A549 (cell line): ENCODE data around the gene TTYH2. TPM values are rescaled to one million over a fixed set of nuclear protein-coding genes. Genes with fewer than 3 reads are reported as not detected.

ENCODE experiments used
- ATAC-seq, 2 experiments: fragments of 200-7000 bp in 1 of 2; fragments of >200 bp in 1 of 2; cut with Nextera tagmentation in 1 of 2; cut with Tn5 transposase in 1 of 2; 3 replicates each; pipeline versions ENCODE4 v1.8.0 to v1.9.1; 2018 to 2020; ENCODE audit warnings: mild to moderate bottlenecking in 1 of 2, moderate library complexity in 1 of 2
- CTCF ChIA-PET: fragments of 300-600 bp; sonication (Branson Sonifier 250); formaldehyde crosslinking; extraction: SDS; loops from one replicate; lab custom pipeline; 2021; ENCODE audit warnings: antibody characterized with exemption, inconsistent platforms; lab: Yijun Ruan, JAX
- POLR2A ChIA-PET: fragments of 350-600 bp; formaldehyde crosslinking; extraction: SDS; loops from one replicate; lab custom pipeline; 2021; ENCODE audit warnings: antibody characterized with exemption, inconsistent platforms; lab: Yijun Ruan, JAX
- DNase-seq, 2 experiments: peaks; one replicate each; pipeline versions ENCODE4 v3.0.0 to v3.0.0-alpha.2; 2011 to 2016; ENCODE audit warnings: low read depth in 1 of 2, low spot score in 1 of 2
- FAIRE-seq: peaks from 2 replicates; lab custom pipeline; 2011; peaks lifted over from hg19 to GRCh38; lab: Jason Lieb, UNC
- H3K27ac ChIP-seq, 2 experiments: fragments of >200 bp; sonication (Bioruptor Twin); formaldehyde crosslinking; 3 replicates each; pipeline ENCODE4 v1.5.1; 2016 to 2017
- H3K4me1 ChIP-seq: fragments of >200 bp; sonication (Bioruptor Twin); formaldehyde crosslinking; 3 replicates; pipeline ENCODE4 v1.6.1; 2016
- H3K4me2 ChIP-seq: fragments of >200 bp; sonication (Bioruptor Twin); formaldehyde crosslinking; 3 replicates; pipeline ENCODE4 v1.6.1; 2016
- H3K4me3 ChIP-seq: fragments of >200 bp; sonication (Bioruptor Twin); formaldehyde crosslinking; 3 replicates; pipeline ENCODE4 v1.5.1; 2016
- H3K9me3 ChIP-seq: fragments of >200 bp; sonication (Bioruptor Twin); formaldehyde crosslinking; 3 replicates; pipeline ENCODE4 v1.6.1; 2016
- BHLHE40 ChIP-seq: IDR thresholded peaks from 2 replicates; pipeline ENCODE4 v1.6.1; 2012; ENCODE audit warnings: low read depth, low read length, inconsistent platforms
- CEBPB ChIP-seq, 2 experiments: fragments of >200 bp in 1 of 2; sonication (Bioruptor Twin) in 1 of 2; formaldehyde crosslinking in 1 of 2; IDR thresholded peaks; 2 replicates each; pipeline ENCODE4 v1.6.1; 2012 to 2016
- CHD2 ChIP-seq: fragments of 150-350 bp; IDR thresholded peaks from 2 replicates; pipeline ENCODE4 v1.6.1; 2014; ENCODE audit warnings: low read length; ENCODE audit not compliant: partially characterized antibody
- EHF ChIP-seq: fragments of 250-450 bp; sonication (Bioruptor Pico); IDR thresholded peaks from 2 replicates; pipeline ENCODE4 v1.5.0; 2020; ENCODE audit warnings: mild to moderate bottlenecking
- EHMT2 ChIP-seq: fragments of 200-600 bp; sonication (generic); IDR thresholded peaks from 2 replicates; pipeline ENCODE4 v1.6.1; 2016; ENCODE audit warnings: antibody characterized with exemption, low read depth, mild to moderate bottlenecking, moderate library complexity
- EP300 ChIP-seq, 2 experiments: fragments of >200 bp; sonication (Bioruptor Twin); formaldehyde crosslinking; IDR thresholded peaks; 2 replicates in 1 of 2; 3 replicates in 1 of 2; pipeline ENCODE4 v1.6.1; 2016 to 2017
- FOSL2 ChIP-seq, 2 experiments: fragments of 450-650 bp in 1 of 2; fragments of >200 bp in 1 of 2; sonication (Bioruptor Twin) in 1 of 2; formaldehyde crosslinking; IDR thresholded peaks; 2 replicates each; pipeline versions ENCODE4 v1.5.0 to v1.6.1; 2016 to 2020; ENCODE audit warnings: mild to moderate bottlenecking in 1 of 2, moderate library complexity in 1 of 2
- HDAC2 ChIP-seq: fragments of 200-600 bp; sonication (generic); IDR thresholded peaks from 2 replicates; pipeline ENCODE4 v1.6.1; 2016
- HOXA7 ChIP-seq: fragments of 250-450 bp; sonication (Bioruptor Pico); IDR thresholded peaks from 2 replicates; pipeline ENCODE4 v1.5.0; 2020; ENCODE audit warnings: mild to moderate bottlenecking, moderate library complexity
- HOXB5 ChIP-seq: fragments of 250-450 bp; sonication (Bioruptor Pico); IDR thresholded peaks from 2 replicates; pipeline ENCODE4 v1.5.0; 2020; ENCODE audit warnings: mild to moderate bottlenecking, moderate library complexity
- JUN ChIP-seq, 2 experiments: fragments of >200 bp; sonication (Bioruptor Twin); formaldehyde crosslinking; IDR thresholded peaks; 2 replicates in 1 of 2; 3 replicates in 1 of 2; pipeline ENCODE4 v1.6.1; 2016 to 2017
- JUNB ChIP-seq: fragments of >200 bp; sonication (Bioruptor Twin); formaldehyde crosslinking; IDR thresholded peaks from 2 replicates; pipeline ENCODE4 v1.6.1; 2016
- MAZ ChIP-seq: fragments of 150-350 bp; IDR thresholded peaks from 2 replicates; pipeline ENCODE4 v1.6.1; 2014; ENCODE audit warnings: antibody characterized with exemption, low read depth, low read length, borderline replicate concordance
- NPAS2 ChIP-seq: fragments of 250-450 bp; sonication (Bioruptor Pico); IDR thresholded peaks from 2 replicates; pipeline ENCODE4 v1.8.0; 2022; ENCODE audit warnings: mild to moderate bottlenecking, moderate library complexity, borderline replicate concordance
- POLR2A ChIP-seq: IDR thresholded peaks from 2 replicates; pipeline ENCODE4 v1.6.1; 2012; ENCODE audit warnings: mild to moderate bottlenecking, low read length
- RCOR1 ChIP-seq: fragments of 150-350 bp; IDR thresholded peaks from 2 replicates; pipeline ENCODE4 v1.6.1; 2014; ENCODE audit warnings: antibody characterized with exemption, low read length, low read depth
- RFX5 ChIP-seq: fragments of 450-650 bp; IDR thresholded peaks from 2 replicates; pipeline ENCODE4 v1.7.1; 2014; ENCODE audit warnings: antibody characterized with exemption, mild to moderate bottlenecking, moderate library complexity
- SMC3 ChIP-seq: fragments of >200 bp; sonication (Bioruptor Twin); formaldehyde crosslinking; IDR thresholded peaks from 3 replicates; pipeline ENCODE4 v1.6.1; 2018; ENCODE audit warnings: inconsistent platforms
- SREBF2 ChIP-seq: fragments of 450-650 bp; IDR thresholded peaks from 2 replicates; pipeline ENCODE4 v1.6.1; 2014; ENCODE audit warnings: mild to moderate bottlenecking, moderate library complexity
- TFCP2L1 ChIP-seq: fragments of 250-450 bp; sonication (Bioruptor Pico); IDR thresholded peaks from 2 replicates; pipeline ENCODE4 v1.5.0; 2021; ENCODE audit warnings: mild to moderate bottlenecking
- ZC3H11A ChIP-seq: fragments of 450-650 bp; IDR thresholded peaks from 2 replicates; pipeline ENCODE4 v1.6.1; 2014; ENCODE audit warnings: antibody characterized with exemption, mild to moderate bottlenecking
- ZFP36 ChIP-seq: fragments of 450-650 bp; IDR thresholded peaks from 2 replicates; pipeline ENCODE4 v1.6.1; 2014; ENCODE audit warnings: borderline replicate concordance; ENCODE audit not compliant: partially characterized antibody
- ZNF302 ChIP-seq: fragments of 250-450 bp; sonication (Bioruptor Pico); IDR thresholded peaks from 2 replicates; pipeline ENCODE4 v1.9.0; 2021; ENCODE audit warnings: inconsistent platforms, mild to moderate bottlenecking, moderate library complexity
- WGBS: methylation state at CpG from one replicate; pipeline ENCODE4 v1.1.6; 2017; ENCODE audit errors: missing lambda C conversion rate; 5-methylcytosine and 5-hydroxymethylcytosine counted together
- polyA plus RNA-seq, 4 experiments: library from polyadenylated mRNA; depleted of rRNA in 3 of 4; stranded (reverse); fragments of >200 nt; fragmentation: RNase III in 1 of 4; extraction: RNeasy Plus Mini Kit Qiagen cat#74134 plus additional on column Dnase treatment in 1 of 4; gene quantifications; 2 replicates in 3 of 4; 3 replicates in 1 of 4; pipeline ENCODE4 v1.2.3, GENCODE V29; 2011 to 2017
- TF ChIP-seq, protein P1 (sequence below): fragments of 250-450 bp; sonication (Bioruptor Pico); IDR thresholded peaks from 2 replicates; pipeline ENCODE4 v1.5.0; 2021; ENCODE audit warnings: mild to moderate bottlenecking, moderate library complexity, borderline replicate concordance
- TF ChIP-seq, protein P2 (sequence below): IDR thresholded peaks from 2 replicates; pipeline ENCODE4 v1.6.1; 2012; ENCODE audit warnings: low read depth, borderline replicate concordance
- TF ChIP-seq, protein P3 (sequence below): IDR thresholded peaks from 2 replicates; pipeline ENCODE4 v1.6.1; 2012
- TF ChIP-seq, protein P4 (sequence below): fragments of 450-650 bp; IDR thresholded peaks from 2 replicates; pipeline ENCODE4 v1.6.1; 2014; ENCODE audit warnings: antibody characterized with exemption
- TF ChIP-seq, protein P5 (sequence below): fragments of 200-600 bp; sonication (generic); IDR thresholded peaks from 2 replicates; pipeline ENCODE4 v1.6.1; 2016; ENCODE audit warnings: antibody characterized with exemption, mild to moderate bottlenecking, moderate library complexity
- TF ChIP-seq, protein P6 (sequence below): fragments of 250-450 bp; sonication (Bioruptor Pico); IDR thresholded peaks from 2 replicates; pipeline ENCODE4 v1.5.0; 2020; ENCODE audit warnings: low read depth, mild to moderate bottlenecking, moderate library complexity
- TF ChIP-seq, protein P7 (sequence below): fragments of >200 bp; sonication (Bioruptor Twin); formaldehyde crosslinking; IDR thresholded peaks from 3 replicates; pipeline ENCODE4 v1.6.1; 2016

Gene TTYH2
- polyA plus RNA-seq, 2 of the 4 experiments (the other 2 are of a cell fraction), result 1.4 to 1.7 TPM

DNA sequence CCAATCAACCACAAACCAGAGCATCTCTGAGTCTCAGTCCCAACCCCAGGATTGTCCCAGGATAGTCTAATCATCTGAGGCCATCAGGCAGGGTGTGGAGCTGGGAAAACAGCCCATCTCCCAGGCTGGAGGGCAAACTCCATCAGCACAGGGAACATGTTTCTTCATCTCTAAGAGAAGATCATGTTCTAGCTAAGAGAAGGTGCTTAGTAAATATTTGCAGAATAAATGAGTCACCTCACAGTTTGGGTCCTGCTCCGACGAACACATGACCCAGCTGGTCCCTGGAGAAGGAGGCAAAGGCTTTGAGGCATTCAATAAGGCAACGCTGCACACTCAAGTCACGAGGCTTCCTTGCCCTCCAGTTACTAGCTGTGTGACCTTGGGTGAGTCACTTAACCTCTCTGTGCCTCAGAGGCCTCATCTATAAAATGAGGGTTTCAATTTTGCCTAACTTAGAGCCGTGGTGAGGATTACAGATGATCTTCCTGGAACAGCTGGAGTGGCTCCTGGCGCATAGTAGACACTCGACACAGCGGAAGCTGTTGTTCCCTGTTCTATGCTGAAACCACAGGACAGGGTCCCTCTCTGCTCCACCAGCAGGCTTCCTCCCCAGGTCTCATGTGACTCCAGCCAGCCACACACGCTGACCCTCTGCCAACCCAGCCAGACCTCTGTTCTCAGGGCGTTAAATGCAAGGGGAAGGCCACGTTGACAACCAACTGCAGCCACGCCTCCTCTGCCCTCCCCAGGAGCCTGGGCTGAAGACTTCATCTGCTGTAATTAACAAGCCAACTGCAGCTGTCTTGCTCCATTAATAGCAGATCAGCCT is 20.2 kb upstream of the TTYH2 start:
- peaks cover 30% of the 10 kb centered on the region for H3K4me1 ChIP-seq
- ChIA-PET POLR2A (interaction anchor here (4.6 kb wide), 1 partner anchor 11 kb away, joined by 20 read pairs; the partner anchor contains the start of gene RPL38), CTCF (interaction anchor here (0.5 to 17.0 kb wide), 6 partner anchors 8 to 427 kb away, joined by 3 to 215 read pairs (median 4); partner anchors contain the start of gene RPL38)
- H3K9me3 ChIP-seq, result no peaks in the 10 kb centered on the region
- DNase-seq (peak in 1 of 2 experiments; percentile 88), FAIRE-seq (no peak), ATAC-seq (peak; percentile 76 to 78)
- 48% methylated on average over 12 of the region's 12 CpGs for WGBS
- peak overlapping the region; percentile 57 for H3K4me2 ChIP-seq
- peak overlapping the region; percentile 77 to 80 for H3K27ac ChIP-seq
- no peak overlapping the region for H3K4me3 ChIP-seq
- TF ChIP-seq, protein P1, sequence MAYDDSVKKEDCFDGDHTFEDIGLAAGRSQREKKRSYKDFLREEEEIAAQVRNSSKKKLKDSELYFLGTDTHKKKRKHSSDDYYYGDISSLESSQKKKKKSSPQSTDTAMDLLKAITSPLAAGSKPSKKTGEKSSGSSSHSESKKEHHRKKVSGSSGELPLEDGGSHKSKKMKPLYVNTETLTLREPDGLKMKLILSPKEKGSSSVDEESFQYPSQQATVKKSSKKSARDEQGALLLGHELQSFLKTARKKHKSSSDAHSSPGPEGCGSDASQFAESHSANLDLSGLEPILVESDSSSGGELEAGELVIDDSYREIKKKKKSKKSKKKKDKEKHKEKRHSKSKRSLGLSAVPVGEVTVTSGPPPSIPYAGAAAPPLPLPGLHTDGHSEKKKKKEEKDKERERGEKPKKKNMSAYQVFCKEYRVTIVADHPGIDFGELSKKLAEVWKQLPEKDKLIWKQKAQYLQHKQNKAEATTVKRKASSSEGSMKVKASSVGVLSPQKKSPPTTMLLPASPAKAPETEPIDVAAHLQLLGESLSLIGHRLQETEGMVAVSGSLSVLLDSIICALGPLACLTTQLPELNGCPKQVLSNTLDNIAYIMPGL (CRISPR knock-in tag), result no peak
- TF ChIP-seq CHD2, result no peak
- no peak for TF ChIP-seq HDAC2
- TF ChIP-seq, protein P2, sequence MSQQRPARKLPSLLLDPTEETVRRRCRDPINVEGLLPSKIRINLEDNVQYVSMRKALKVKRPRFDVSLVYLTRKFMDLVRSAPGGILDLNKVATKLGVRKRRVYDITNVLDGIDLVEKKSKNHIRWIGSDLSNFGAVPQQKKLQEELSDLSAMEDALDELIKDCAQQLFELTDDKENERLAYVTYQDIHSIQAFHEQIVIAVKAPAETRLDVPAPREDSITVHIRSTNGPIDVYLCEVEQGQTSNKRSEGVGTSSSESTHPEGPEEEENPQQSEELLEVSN, result peak; percentile 80
- no peak for TF ChIP-seq ZNF302
- no peak for TF ChIP-seq POLR2A
- no peak for TF ChIP-seq ZC3H11A
- TF ChIP-seq, protein P3, sequence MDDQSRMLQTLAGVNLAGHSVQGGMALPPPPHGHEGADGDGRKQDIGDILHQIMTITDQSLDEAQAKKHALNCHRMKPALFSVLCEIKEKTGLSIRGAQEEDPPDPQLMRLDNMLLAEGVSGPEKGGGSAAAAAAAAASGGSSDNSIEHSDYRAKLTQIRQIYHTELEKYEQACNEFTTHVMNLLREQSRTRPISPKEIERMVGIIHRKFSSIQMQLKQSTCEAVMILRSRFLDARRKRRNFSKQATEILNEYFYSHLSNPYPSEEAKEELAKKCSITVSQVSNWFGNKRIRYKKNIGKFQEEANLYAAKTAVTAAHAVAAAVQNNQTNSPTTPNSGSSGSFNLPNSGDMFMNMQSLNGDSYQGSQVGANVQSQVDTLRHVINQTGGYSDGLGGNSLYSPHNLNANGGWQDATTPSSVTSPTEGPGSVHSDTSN, result no peak
- TF ChIP-seq SREBF2, result no peak
- TF ChIP-seq, protein P4, sequence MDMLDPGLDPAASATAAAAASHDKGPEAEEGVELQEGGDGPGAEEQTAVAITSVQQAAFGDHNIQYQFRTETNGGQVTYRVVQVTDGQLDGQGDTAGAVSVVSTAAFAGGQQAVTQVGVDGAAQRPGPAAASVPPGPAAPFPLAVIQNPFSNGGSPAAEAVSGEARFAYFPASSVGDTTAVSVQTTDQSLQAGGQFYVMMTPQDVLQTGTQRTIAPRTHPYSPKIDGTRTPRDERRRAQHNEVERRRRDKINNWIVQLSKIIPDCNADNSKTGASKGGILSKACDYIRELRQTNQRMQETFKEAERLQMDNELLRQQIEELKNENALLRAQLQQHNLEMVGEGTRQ, result peak; percentile 71
- no peak for TF ChIP-seq RCOR1
- TF ChIP-seq, protein P5, sequence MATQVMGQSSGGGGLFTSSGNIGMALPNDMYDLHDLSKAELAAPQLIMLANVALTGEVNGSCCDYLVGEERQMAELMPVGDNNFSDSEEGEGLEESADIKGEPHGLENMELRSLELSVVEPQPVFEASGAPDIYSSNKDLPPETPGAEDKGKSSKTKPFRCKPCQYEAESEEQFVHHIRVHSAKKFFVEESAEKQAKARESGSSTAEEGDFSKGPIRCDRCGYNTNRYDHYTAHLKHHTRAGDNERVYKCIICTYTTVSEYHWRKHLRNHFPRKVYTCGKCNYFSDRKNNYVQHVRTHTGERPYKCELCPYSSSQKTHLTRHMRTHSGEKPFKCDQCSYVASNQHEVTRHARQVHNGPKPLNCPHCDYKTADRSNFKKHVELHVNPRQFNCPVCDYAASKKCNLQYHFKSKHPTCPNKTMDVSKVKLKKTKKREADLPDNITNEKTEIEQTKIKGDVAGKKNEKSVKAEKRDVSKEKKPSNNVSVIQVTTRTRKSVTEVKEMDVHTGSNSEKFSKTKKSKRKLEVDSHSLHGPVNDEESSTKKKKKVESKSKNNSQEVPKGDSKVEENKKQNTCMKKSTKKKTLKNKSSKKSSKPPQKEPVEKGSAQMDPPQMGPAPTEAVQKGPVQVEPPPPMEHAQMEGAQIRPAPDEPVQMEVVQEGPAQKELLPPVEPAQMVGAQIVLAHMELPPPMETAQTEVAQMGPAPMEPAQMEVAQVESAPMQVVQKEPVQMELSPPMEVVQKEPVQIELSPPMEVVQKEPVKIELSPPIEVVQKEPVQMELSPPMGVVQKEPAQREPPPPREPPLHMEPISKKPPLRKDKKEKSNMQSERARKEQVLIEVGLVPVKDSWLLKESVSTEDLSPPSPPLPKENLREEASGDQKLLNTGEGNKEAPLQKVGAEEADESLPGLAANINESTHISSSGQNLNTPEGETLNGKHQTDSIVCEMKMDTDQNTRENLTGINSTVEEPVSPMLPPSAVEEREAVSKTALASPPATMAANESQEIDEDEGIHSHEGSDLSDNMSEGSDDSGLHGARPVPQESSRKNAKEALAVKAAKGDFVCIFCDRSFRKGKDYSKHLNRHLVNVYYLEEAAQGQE, result no peak; the same call in 1 of the 2 replicates
- TF ChIP-seq FOSL2 (IDR thresholded peaks at IDR 0.05), result peak; percentile 85
- TF ChIP-seq FOSL2 (CRISPR knock-in tag; IDR thresholded peaks at IDR 0.05), result peak; percentile 80
- TF ChIP-seq CEBPB (IDR thresholded peaks at IDR 0.05), result peak; percentile 35 to 36; a peak in 1 of 4 replicates
- peak; percentile 90 for TF ChIP-seq ZFP36
- TF ChIP-seq TFCP2L1, result no peak
- TF ChIP-seq MAZ, result no peak
- TF ChIP-seq EP300 (IDR thresholded peaks at IDR 0.05), result 0 out of 5 replicates have a peak, but pooled peaks of 1 of the 2 experiments have one; percentile 26
- no peak for TF ChIP-seq BHLHE40
- TF ChIP-seq EHF, result no peak
- TF ChIP-seq, protein P6, sequence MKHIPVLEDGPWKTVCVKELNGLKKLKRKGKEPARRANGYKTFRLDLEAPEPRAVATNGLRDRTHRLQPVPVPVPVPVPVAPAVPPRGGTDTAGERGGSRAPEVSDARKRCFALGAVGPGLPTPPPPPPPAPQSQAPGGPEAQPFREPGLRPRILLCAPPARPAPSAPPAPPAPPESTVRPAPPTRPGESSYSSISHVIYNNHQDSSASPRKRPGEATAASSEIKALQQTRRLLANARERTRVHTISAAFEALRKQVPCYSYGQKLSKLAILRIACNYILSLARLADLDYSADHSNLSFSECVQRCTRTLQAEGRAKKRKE (CRISPR knock-in tag), result no peak
- TF ChIP-seq RFX5, result no peak
- TF ChIP-seq, protein P7, sequence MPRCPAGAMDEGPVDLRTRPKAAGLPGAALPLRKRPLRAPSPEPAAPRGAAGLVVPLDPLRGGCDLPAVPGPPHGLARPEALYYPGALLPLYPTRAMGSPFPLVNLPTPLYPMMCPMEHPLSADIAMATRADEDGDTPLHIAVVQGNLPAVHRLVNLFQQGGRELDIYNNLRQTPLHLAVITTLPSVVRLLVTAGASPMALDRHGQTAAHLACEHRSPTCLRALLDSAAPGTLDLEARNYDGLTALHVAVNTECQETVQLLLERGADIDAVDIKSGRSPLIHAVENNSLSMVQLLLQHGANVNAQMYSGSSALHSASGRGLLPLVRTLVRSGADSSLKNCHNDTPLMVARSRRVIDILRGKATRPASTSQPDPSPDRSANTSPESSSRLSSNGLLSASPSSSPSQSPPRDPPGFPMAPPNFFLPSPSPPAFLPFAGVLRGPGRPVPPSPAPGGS, result no peak
- TF ChIP-seq JUN (IDR thresholded peaks at IDR 0.05), result peak in 1 of 2 experiments; percentile 87; a peak in 2 of 5 replicates
- no peak for TF ChIP-seq HOXB5 (CRISPR knock-in tag)
- no peak for TF ChIP-seq NPAS2 (CRISPR knock-in tag)
- no peak for TF ChIP-seq SMC3
- no peak for TF ChIP-seq EHMT2
- no peak for TF ChIP-seq HOXA7
- TF ChIP-seq JUNB, result peak; percentile 85
